IPS-15b (cell line): ENCODE measurements around the gene SLC12A9.

Experiments used
- H3K27me3 ChIP-seq: one replicate; pipeline ENCODE4 v1.6.1; 2013; ENCODE audit warnings: low read length; ENCODE audit not compliant: control insufficient read depth, insufficient read depth
- H3K36me3 ChIP-seq: one replicate; pipeline ENCODE4 v1.6.1; 2013; ENCODE audit warnings: low read length; ENCODE audit not compliant: control insufficient read depth, insufficient read depth
- H3K4me1 ChIP-seq: one replicate; pipeline ENCODE4 v1.6.1; 2013; ENCODE audit warnings: mild to moderate bottlenecking, low read length; ENCODE audit not compliant: control insufficient read depth, insufficient read depth
- H3K4me3 ChIP-seq: one replicate; pipeline ENCODE4 v1.5.1; 2013; ENCODE audit warnings: low read depth, low read length
- H3K9ac ChIP-seq: one replicate; pipeline ENCODE4 v1.6.1; 2013; ENCODE audit warnings: low read depth, mild to moderate bottlenecking, low read length
- H3K9me3 ChIP-seq: one replicate; pipeline ENCODE4 v1.6.1; 2013; ENCODE audit warnings: mild to moderate bottlenecking, low read length; ENCODE audit not compliant: control insufficient read depth, insufficient read depth

Gene SLC12A9

GRCh38 chr7:100865938-100866728 lies 13.6 kb downstream of the SLC12A9 start:
- H3K4me3 ChIP-seq: no peak overlapping the region

GRCh38 chr7:100866729-100867039 lies 14.2 kb downstream of the SLC12A9 start:
- Histone ChIP-seq H3K4me1 (peaks cover 4% of the 10 kb centered on the region), H3K9me3 (no peaks in the 10 kb centered on the region), H3K36me3 (peaks cover 42% of the 10 kb centered on the region), H3K9ac (peak overlapping the region; percentile 26), H3K4me3 (peak overlapping the region; percentile 93), H3K27me3 (no peaks in the 10 kb centered on the region)

More at GRCh38 chr7:100865938-100866728, 13.6 kb downstream of the SLC12A9 start:
- peaks cover 41% of the 10 kb centered on the region for H3K36me3 ChIP-seq
- no peaks in the 10 kb centered on the region for H3K27me3 ChIP-seq
- peak overlapping the region; percentile 26 for H3K9ac ChIP-seq
- H3K4me1 ChIP-seq: peaks cover 4% of the 10 kb centered on the region
- H3K9me3 ChIP-seq: no peaks in the 10 kb centered on the region

DNA sequence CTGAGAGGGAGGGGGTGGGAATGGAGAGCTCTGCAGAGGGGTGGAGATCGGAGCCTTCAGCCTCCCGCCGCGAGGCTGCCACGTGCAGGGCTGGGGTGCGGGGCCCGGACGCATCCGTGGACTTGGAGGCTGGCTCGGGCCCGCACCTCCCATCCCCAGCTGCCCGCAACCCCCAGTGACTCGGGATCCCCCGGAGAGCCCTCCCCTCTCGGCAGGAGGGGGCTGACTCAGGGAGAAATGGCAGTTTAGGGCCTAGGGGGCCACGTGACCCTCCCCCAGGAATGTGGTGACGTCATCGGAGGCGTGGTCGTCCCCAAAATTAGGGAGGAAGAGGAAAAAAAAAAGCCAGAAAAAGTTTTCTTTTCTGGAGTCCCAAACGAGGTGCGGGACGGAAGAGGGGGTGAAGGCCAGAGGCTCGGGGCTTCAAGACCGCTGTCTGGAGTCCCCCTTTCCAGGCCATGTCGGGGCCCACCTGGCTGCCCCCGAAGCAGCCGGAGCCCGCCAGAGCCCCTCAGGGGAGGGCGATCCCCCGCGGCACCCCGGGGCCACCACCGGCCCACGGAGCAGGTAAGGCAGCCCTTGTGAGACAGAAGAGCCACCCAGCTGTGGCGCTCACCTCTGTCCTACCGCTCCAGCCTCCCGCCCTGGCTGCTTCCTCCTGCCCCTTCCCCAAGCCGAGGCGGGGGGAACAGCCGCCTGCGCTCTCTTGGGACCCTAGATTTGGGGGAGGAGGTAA lies 14.7 kb downstream of the SLC12A9 start, which contains the start of gene TRIP6:
Gene TRIP6, plus strand, starts transcription at position 348 of the 736 bp plus-strand sequence. Its CDS starts 111 bp downstream, at position 459.
- H3K4me1 ChIP-seq: peaks cover 4% of the 10 kb centered on the region
- H3K36me3 ChIP-seq: peaks cover 40% of the 10 kb centered on the region
- no peaks in the 10 kb centered on the region for H3K9me3 ChIP-seq
- H3K27me3 ChIP-seq: no peaks in the 10 kb centered on the region
- H3K9ac ChIP-seq: peak within 1 kb of the TSS; percentile 98
- H3K4me3 ChIP-seq: peak within 1 kb of the TSS; percentile 93

- Histone ChIP-seq H3K4me1 (peaks cover 4% of the 10 kb centered on the region), H3K9ac (peak overlapping the region; percentile 98), H3K4me3 (peak overlapping the region; percentile 93), H3K27me3 (no peaks in the 10 kb centered on the region), H3K36me3 (peaks cover 40% of the 10 kb centered on the region), H3K9me3 (no peaks in the 10 kb centered on the region)
These were observed 15.4 kb downstream of the SLC12A9 start for GRCh38 chr7:100867776-100868485.

DNA sequence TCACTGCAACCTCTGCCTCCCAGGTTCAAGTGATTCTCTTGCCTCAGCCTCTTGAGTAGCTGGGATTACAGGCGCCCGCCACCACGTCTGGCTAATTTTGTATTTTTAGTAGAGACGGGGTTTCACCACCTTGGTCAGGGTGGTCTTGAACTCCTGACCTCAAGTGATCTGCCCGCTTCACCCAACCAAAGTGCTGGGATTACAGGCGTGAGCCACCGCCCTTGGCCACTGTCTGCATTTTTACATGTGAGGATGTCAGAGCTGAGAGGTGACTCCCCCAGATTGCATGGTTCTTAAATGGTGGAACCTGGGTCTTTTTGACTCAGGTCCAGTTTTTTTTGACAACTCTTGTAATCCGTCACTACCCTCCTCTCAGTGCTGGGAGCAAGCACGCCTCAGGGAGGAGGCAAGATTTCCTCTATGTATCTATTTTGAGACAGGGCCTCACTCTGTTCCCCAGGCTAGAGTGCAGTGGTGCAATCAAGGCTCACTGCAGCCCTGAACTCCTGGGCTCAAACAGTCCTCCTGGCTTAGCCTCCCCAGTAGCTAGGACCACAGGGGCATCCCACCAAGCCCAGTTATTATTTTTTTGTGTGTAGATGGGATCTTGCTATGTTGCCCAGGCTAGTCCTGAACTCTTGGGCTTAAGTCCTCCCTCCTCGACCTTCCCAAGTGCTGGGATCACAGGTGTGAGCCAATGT lies 21.2 kb downstream of the SLC12A9 start:
- H3K9ac ChIP-seq: peak overlapping the region; percentile 96
- H3K4me3 ChIP-seq: peak overlapping the region; percentile 97
- H3K36me3 ChIP-seq: peaks cover 43% of the 10 kb centered on the region
- no peaks in the 10 kb centered on the region for H3K9me3 ChIP-seq
- peaks cover 3% of the 10 kb centered on the region for H3K4me1 ChIP-seq
- H3K27me3 ChIP-seq: no peaks in the 10 kb centered on the region

DNA sequence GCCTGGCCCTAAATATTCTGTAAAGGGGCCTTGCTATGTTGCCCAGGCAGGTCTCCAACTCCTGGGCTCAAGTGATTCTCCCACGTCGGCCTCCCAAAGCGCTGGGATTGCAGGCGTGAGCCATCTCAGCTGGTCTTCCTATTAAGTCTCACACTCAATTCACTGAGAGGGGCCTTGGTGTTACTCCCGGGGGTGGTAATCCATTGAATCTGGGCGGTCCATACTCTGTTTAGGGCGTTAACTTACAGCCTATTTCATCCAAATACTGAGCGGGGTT lies 21.7 kb downstream of the SLC12A9 start:
- H3K4me3 ChIP-seq: peak overlapping the region; percentile 97
- peaks cover 3% of the 10 kb centered on the region for H3K4me1 ChIP-seq
- peaks cover 38% of the 10 kb centered on the region for H3K36me3 ChIP-seq
- no peaks in the 10 kb centered on the region for H3K27me3 ChIP-seq
- H3K9me3 ChIP-seq: no peaks in the 10 kb centered on the region
- peak overlapping the region; percentile 96 for H3K9ac ChIP-seq

GRCh38 chr7:100874577-100875355 lies 22.3 kb downstream of the SLC12A9 start, which contains the start of gene SRRT:
SRRT (plus strand) TSS chr7:100875103; CDS start chr7:100875591, 488 bp downstream.
- H3K4me3 ChIP-seq: peak within 1 kb of the TSS; percentile 97
- no peaks in the 10 kb centered on the region for H3K9me3 ChIP-seq
- H3K27me3 ChIP-seq: no peaks in the 10 kb centered on the region
- peaks cover 3% of the 10 kb centered on the region for H3K4me1 ChIP-seq
- peaks cover 37% of the 10 kb centered on the region for H3K36me3 ChIP-seq
- H3K9ac ChIP-seq: peak within 1 kb of the TSS; percentile 96

DNA sequence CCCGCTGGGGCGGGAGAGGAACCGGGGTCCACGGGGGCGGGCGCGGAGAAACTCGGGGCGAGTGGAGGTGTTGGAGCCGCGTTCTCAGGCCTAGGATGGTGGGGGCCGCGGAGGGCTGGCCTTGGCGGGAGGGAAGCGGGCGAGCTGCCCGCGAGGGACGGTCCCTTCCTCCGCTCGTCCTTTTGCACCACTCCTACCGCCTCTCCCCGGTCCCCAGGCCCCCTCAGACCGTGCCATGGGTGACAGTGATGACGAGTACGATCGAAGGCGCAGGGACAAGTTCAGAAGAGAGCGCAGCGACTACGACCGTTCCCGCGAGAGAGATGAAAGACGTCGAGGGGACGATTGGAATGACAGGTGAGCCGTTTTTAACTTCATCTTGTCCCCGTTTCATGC lies 22.8 kb downstream of the SLC12A9 start:
- peaks cover 3% of the 10 kb centered on the region for H3K4me1 ChIP-seq
- peak overlapping the region; percentile 97 for H3K4me3 ChIP-seq
- H3K9me3 ChIP-seq: no peaks in the 10 kb centered on the region
- peaks cover 35% of the 10 kb centered on the region for H3K36me3 ChIP-seq
- peak overlapping the region; percentile 89 for H3K9ac ChIP-seq
- H3K27me3 ChIP-seq: no peaks in the 10 kb centered on the region

DNA sequence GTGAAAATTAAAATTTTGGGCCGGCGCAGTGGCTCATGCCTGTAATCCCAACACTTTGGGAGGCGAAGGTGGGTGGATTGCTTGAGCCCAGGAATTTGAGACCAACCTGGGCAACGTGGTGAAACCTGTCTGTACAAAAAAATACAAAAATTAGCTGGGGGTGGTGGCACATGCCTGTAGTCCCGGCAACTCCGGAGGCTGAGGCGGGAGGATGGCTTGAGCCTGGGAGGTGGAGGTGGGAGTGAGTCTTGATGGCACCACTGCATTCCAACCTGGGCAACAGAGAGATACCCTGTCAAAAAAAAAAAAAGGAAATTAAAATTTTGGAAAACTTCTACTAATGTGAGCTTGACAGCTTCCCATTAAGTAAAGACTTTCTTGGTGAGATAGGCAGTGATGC lies 25.5 kb downstream of the SLC12A9 start:
- H3K9ac ChIP-seq: no peak overlapping the region
- H3K9me3 ChIP-seq: no peaks in the 10 kb centered on the region
- no peak overlapping the region for H3K4me3 ChIP-seq
- H3K27me3 ChIP-seq: no peaks in the 10 kb centered on the region
- peaks cover 35% of the 10 kb centered on the region for H3K36me3 ChIP-seq
- H3K4me1 ChIP-seq: peaks cover 3% of the 10 kb centered on the region

DNA sequence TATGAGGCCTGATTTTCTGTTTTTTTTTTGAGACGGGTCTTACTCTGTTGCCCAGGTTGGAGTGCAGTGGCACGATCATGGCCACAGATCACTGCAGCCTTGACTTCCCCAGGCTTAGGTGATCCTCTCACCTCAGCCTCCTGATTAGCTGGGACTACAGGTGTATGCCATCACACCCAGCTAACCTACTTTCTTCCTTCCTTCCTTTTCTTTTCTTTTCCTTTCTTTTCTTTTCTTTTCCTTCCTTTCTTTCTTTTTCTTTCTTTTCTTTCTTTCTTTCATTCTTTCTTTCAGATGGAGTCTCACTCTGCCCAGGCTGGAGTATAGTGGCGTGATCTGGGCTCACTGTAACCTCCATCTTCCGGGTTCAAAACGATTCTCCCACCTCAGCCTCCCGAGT lies 26.2 kb downstream of the SLC12A9 start:
- Histone ChIP-seq H3K4me1 (peaks cover 3% of the 10 kb centered on the region), H3K36me3 (peaks cover 40% of the 10 kb centered on the region), H3K9me3 (no peaks in the 10 kb centered on the region), H3K4me3 (no peak overlapping the region), H3K27me3 (no peaks in the 10 kb centered on the region), H3K9ac (no peak overlapping the region)
